Stimulated activated CD8-positive, alpha-beta memory T cell treated with anti-CD3 and anti-CD28 coated beads, Interleukin-15, amount 100 ng/mL, for 4 hours (primary cell): ENCODE data around the gene BCL7A.
"Not testable (repeated sequence)": the region's sequence is repeated elsewhere in the genome, so short reads cannot be mapped to it uniquely, and the experiment has no call there.

Source experiments
- DNase-seq, 2 donors: peaks; one replicate each; pipeline ENCODE4 v3.0.0-alpha.2; 2020; ENCODE audit warnings: low read depth in 2 of 2

Gene BCL7A

DNA sequence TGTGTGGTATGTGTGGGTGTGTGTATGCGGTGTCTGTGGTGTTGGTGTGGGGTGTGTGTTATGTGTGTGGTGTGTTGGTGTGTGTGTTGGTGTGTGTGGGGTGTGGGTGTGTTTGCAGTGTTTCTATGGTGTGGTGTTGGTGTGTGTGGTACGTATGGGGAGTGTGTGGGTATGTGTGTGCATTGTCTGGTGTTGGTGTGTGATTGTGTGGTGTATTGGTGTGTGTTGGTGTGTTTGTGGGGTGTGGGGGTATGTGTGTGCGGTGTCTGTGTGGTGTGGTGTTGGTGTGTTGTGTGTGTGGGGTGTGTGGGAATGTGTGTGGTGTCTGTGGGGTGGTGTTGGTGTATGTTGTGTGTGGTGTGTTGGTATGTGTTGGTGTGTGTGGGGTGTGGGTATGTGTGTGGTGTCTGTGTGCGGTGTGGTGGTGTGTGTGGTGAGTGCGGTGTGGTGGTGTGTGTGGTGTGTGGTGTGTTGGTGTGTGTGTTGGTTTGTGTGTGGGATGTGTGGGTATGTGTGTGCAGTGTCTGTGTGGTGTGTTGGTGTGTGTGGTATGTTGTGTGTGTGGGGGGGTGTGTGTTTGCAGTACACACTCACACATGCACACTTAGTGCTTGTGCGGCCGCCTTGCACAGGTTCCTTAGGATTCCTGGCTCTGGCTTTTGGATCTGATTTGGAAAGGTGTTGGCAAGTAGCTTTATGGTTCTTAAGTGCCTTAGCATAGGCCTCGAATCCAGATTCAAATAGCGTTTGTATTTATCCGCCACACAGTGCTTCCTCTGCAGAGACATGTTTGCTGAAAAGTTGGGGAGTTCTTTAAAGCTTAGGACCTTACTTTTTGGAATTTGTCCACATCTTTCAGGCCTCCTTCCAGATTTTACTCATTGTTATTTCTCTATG, 73.3 kb downstream of the BCL7A start:
- no peak for DNase-seq

DNA sequence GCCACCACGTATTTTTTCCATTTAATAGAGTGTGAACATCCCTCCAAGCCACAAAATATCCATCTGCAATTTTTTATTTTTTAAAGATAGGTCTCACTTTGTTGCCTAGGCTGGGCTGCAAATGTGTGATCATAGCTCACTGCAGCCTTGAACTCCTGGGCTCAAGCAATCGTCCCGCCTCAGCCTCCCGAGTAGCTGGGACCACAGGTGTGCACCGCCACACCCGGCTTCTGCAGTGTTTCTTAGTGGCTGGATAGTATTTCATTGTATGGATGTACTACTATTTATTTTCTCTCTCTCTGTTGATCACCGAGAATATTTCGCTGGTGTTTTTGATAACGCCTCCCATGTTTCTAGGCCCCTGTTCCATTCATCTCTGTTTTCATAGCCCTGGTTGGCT, 74.3 kb downstream of the BCL7A start:
- no peak for DNase-seq

DNA sequence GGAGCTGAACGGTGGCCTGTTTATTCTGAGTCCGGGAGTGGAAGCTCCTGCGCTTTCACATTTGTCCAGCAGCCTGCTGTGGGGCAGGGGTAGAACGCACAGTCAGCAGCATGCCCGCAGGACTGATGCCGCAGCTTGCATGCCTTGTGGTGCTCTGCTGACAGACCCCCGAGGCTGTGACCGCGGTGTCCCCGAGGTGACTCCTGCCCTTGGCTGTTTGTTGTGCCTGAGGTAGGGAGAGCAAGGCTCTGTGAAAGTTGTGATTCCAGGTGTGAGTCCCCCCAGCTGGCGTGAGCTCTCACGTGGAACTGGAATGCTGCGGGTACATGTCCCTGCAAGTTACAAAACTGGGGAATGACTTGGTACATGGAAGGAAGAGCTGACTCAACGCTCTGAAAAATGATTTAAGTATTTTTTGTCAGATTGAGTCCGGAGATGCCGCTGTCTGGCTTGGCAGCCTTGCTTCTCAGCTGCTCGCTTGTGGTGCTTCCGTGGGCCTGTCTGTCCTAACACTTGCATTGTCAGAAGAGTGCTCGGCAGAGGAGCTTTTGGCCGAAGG, 75.0 kb downstream of the BCL7A start:
- no peak for DNase-seq

DNA sequence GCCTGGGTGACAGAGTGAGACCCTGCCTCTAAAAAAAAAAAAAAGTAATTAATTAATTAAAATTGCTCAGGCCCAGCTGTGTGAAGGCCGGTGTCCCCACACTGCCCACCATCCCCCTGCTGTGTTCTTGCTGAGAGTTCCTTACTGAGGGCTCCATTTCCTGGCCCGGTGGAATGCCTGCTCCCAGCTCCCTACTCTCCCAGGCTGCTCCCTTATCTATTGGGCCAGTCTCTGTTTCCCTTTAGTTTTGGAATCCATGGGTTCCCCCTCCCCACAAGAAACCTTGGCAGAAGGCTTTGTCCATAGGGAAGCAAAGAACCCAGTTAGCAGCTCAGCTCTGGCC, 75.9 kb downstream of the BCL7A start:
- DNase-seq = no peak

DNA sequence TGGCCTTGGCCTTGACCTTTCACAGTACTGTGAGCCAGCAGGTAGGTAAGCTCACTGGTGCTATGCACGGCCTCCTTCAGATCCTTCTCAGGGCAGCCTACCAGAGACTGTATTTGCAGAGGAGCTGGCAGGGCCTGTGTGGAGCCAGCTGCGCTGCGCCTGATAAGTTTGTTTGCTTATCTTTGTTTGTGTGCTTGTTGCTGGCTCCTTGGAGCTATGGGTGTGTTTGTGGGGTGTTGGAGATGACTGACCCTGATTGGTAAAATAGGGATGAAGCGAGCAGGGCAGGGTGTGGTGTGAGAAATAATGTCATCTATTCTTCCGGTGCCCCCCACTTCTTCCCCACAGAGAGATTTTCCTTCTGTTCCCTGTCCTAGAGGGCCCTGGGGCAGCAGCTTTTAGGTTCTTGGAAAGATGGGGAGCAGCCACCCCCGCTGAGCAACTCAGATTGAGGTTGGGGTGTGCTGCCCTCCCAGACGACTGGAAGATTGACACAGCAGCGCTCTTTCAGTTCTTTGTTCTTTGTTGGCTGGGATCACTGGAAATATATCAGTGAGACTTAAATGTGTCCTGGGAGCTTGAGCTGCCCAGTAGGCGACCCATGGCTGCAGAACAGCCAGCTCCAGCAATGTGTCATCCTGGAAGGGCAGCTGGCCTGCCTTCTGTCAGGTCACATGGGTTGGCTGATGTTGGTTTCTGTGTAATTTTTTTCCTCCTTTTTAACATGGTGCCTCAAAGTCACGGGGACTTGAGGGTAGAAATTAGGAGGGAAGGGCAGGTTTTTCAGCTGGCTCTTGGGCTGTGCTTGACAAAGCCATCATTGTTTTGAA, 76.5 kb downstream of the BCL7A start:
- no peak for DNase-seq

DNA sequence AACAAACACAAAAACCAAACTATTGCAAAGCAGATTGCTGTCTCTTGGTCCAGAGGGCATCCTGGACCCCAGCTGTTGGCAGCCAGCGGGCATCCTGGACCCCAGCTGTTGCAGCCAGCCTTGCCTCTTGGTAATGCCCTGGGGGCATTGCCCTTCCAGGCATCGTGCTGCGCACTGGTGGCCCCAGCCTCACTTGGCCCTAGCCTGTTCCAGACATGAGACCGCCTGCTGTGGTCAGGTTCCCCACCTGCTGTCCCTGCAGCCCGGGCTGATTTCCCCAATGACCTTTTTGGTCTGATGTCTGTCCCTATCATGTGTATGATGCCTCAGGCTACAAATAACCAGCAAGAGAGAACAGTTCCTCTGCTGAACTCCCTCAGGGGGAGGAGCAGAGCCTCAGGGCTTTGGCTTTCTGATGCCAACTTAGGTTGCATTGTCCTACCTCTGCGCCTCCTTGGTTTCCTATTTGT, 77.6 kb downstream of the BCL7A start:
- no peak for DNase-seq

DNA sequence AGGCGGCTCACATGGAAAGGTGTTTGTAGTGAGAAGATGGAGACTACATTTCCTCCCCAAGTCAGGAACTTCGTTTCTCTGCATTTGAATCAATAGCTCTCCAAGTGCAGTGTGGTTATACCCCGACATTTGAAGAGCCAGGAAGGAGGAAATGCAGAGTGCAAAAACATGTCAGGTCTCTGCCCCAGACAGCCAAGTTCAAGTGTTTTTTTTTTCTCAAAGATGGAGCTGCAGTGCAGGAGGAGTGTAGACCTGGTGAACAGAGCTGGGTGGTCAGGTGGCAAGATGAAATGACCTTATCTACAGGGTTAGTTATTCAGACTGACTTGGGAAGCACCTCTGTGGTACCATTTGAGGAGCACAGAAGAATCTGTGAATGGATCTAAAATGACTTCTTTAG, 78.2 kb downstream of the BCL7A start:
- no peak for DNase-seq

DNA sequence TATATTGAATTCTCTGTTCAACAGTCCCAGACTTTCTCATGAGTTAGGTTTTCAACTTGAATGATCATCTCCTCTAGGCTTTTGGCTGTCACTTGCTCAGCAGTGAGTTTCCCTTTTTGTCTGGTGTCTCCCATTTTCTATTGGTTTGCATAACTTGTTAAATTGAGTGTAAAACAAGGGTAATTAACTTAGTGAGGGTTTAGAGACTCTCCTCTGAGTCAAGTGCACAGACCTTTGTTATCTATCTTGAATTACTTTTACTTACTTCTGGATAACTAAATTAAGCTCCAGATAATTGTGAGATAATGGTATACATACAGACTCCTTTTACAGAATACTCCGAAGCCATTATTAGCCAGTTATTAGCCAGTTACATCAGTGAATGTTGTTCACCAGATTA, 78.9 kb downstream of the BCL7A start:
- no peak for DNase-seq

DNA sequence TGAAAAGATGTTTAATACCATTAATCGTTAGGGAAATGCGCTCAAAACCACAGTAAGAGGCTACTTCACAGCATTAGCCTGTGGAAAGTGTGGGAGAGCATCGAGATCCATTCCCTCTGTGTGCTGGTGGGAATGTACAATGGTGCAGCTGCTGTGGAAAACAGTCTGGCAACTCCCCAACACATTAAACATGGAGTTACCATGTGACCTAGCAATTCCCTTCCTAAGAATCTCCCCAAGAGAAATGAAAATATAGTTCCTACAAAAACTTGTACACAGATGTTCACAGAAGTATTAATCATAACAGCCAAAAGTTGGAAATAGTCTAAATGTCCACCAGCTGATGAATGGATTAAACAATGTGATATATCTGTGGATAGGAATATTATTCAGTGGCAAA, 80.6 kb downstream of the BCL7A start:
- no peak for DNase-seq

DNA sequence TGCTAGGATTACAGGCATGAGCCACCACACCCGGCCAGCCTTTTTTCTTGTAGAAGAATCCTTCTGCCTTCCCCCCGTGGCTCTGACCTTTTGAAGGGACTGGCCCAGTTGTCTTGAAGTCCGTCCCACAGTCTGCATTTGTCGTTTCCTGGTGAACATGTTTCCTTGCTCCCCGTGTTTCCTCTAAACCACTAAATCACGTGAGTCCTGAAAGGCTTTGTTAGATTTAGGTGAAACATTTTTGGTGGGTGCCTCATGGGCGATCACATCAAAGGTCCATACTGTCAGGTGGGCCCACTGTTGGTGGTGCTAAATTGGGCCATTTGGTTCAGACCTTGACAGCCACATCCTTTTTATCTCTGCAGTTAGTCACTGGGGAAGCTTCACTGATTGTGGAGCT, 83.2 kb downstream of the BCL7A start:
- no peak for DNase-seq

DNA sequence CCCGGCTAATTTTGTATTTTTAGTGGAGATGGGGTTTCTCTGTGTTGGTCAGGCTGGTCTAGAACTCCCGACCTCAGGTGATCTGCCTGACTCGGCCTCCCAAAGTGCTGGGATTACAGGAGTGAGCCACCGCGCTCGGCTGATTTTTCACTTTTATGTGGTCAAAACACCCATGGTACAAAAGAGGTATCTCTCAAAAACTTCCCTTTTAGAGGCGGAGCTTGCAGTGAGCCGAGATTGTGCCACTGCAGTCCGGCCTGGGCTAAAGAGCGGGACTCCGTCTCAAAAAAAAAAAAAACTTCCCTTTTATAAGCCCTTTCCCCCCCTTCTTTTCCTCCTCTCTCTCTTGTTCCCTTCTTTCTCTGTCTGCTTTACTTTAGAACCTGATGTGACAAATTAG, 83.8 kb downstream of the BCL7A start:
- DNase-seq = not testable (repeated sequence)

DNA sequence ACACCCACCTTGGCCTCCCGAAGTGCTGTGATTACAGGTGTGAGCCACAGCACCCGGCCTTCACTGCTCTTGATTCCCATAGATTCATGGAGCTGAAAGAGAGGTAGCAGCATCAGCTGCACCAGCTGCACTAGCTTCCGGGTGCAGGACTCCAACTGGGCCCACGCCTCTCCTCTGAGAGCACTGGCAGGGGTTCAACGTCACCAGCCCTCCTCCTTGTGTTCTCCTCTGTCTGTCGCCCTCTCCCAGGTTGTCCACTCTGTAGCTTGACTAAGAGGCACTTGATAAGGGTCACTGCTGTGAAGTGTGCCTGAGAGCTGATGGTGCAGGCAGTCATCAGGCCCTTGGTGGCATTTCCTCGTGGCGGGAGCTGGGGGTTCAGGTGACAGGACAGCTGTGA, 85.2 kb downstream of the BCL7A start:
- no peak for DNase-seq

DNA sequence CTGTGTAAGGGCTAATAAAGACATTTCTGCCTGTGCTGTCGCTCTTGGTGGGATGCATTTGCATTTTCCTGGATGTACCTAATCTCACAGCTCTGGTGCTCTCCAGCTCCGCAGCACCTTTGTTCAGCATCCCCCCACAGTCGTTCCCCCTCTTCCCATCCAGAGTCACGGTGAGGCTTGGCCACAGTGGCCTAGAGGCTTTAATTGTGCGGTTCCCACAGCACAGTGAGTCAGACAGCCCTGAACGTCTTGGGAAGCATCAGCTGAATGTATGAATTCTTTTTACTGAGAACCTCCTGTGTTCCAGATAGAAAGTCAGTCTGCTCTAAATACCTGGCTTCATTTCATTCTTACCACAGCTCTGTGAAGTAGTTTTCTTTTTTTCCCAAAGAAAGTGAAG, 85.6 kb downstream of the BCL7A start:
- no peak for DNase-seq

DNA sequence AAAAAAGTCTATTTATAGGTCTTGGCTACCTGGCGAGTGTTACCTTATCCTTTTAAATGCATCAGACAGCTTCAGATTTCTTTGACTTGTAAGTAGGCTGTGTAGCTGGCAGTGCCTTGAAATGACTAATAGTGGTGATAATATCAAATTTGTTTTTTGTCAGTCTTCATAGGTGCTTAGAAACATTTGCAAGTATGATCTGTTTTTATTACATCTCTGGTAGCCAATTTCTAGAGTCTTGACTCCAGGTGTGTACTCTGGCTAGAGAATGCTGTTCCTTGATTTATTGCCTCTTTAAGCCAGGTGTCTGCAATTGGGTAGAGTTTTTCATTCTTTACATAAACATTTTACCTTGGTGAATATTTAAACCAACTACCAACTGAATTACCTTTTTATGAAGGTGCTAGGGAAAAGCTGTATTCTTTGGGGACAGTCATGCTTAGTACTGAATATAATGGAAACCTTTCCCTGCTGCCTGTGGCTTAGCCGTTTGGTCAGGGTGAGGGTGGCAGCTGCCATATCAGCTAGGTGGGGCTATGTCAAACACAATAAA, 89.5 kb downstream of the BCL7A start:
- DNase-seq = no peak
